Suprapubic skin (tissue), 3 donors: ENCODE results near the gene FEM1B.

Source experiments
- CTCF ChIP-seq, 2 donors: fragments of 200-600 bp in 1 of 2; fragments of 450-650 bp in 1 of 2; sonication (generic) in 1 of 2; IDR thresholded peaks; one replicate each; pipeline ENCODE4 v1.5.1; 2016 to 2019; ENCODE audit warnings: antibody characterized with exemption in 2 of 2, mild to moderate bottlenecking in 1 of 2, moderate library complexity in 1 of 2
- POLR2AphosphoS5 ChIP-seq, 3 donors: sonication (generic); formaldehyde crosslinking; IDR thresholded peaks; one replicate each; pipeline ENCODE4 v1.6.1; 2017; ENCODE audit warnings: antibody characterized with exemption in 3 of 3

- TF ChIP-seq CTCF (IDR thresholded peaks at IDR 0.05) (no peak), POLR2AphosphoS5 (IDR thresholded peaks at IDR 0.05) (no peak)
These were observed 21.9 kb downstream of the FEM1B start for GRCh38 chr15:68299436-68299835.
